Stimulated activated CD8-positive, alpha-beta memory T cell treated with anti-CD3 and anti-CD28 coated beads, Interleukin-12 subunit alpha, Interleukin-12 subunit beta, amount 100 ng/mL, for 1 hour (primary cell): ENCODE measurements around the gene CA10.

Experiments used
- DNase-seq: peaks from one replicate; pipeline ENCODE4 v3.0.0-alpha.2; 2020; ENCODE audit warnings: low read depth

Gene CA10

GRCh38 chr17:51817117-51817516 is 341.4 kb downstream of the CA10 start:
- no peak for DNase-seq

GRCh38 chr17:51815097-51815496 is 343.4 kb downstream of the CA10 start:
- no peak for DNase-seq

DNA sequence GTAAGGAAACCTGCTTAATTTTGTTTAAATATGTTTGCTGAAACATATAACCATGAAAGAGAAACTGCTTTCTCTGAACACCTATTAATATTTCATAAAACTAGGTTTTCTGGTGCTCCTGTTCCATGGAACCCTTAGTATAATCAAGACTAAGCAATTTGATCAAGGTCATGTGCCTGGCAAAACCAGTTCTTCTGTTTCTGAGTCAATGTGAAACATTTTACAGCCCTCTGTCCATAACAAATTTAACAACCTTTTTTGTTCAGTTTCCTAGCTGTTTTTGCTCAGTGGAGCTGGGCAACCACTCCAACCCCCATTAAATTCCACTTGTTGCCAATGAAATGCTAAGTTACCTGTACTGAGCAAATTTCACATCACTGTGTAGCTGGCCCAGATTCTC is 344.0 kb downstream of the CA10 start:
- no peak for DNase-seq

DNA sequence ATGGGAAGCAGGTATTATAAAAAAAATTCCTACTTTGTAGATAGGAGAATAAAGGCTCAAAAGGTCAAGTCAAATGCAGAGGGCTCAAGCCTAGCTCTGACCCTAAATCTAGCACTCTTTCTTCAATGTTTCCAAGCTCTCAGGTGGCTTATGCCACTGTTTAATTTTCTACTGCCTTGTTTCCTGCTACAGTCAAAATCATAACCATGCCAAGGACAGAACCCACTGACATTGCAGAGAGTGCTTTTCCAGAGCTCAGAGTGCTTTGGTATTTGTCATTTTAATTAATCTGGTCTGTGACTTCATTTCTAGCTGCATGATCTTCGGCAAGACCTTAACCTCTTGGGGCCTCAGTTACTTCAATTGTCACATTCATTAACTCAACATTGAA is 344.7 kb downstream of the CA10 start:
- DNase-seq, result no peak

DNA sequence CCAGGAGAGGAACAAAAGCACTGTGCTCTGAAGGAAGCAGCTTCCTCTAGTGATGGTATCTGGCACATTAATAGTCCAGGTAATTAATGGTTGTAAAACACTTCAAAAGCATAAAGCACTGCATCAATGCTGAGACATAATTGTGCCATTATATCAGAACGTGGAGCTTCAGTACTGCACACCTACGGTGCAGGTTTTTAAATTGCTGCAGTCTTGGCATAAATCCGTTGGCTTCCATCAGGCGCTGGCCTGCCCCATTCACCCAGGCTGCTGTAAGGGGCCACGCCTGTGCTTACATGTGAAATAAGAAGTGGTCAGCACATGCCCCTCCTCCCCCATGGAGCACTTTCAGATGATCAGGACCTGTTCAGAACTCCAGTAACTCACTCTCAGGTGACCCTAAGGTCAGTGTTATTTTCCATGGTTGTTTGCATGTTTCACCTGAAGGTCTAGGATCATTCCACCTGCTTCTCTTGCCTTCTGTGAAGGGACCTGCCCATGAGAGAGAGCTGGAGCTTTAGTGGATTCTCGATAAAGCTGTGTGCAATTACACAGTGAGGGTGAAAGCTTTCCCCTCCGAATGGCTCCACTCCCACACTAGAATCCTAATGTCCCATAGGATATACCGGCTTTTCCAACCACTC is 345.3 kb downstream of the CA10 start:
- DNase-seq, result no peak

GRCh38 chr17:51807460-51807859 is 351.1 kb downstream of the CA10 start:
- DNase-seq, result no peak

DNA sequence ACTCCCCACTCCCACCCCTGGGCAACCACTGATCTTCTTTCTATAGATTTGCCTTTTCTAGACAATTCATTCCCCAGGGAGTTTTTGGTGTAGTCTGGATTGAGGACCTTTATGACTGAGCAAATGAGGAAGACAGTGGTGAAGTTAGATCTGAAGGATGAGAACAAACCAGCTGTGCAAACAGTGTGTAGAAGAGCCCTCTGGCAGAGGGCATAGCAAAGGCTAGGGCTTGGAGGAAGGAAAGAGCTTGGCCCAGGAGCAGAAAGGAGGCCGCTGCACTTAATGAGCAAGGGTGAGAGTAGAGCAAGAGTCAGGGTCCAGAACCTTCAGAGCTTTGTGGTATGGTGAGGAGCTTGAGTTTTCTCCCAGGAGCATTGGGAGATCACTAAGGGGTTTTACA is 352.7 kb downstream of the CA10 start:
- DNase-seq, result no peak

GRCh38 chr17:51805185-51805584 is 353.3 kb downstream of the CA10 start:
- no peak for DNase-seq

DNA sequence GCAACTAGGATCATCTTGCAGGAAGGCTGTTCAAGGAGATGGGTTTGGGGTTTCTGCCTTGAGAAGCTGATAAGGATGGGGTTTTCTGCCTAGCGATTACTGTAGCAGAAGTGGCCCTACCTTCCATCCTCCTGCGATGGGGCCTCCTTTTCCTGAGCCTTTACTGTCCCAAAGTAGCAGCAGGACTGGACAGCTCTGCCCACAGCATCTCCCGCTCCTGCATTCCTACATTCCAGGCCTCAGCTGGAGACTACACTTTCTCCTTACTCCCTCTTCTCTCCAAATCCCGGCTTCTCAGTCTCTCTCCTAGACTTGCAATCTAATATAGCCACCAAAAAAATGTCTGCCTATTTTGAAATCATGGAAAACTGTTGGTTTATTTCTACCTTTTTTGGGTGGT is 355.4 kb downstream of the CA10 start:
- DNase-seq, result no peak

DNA sequence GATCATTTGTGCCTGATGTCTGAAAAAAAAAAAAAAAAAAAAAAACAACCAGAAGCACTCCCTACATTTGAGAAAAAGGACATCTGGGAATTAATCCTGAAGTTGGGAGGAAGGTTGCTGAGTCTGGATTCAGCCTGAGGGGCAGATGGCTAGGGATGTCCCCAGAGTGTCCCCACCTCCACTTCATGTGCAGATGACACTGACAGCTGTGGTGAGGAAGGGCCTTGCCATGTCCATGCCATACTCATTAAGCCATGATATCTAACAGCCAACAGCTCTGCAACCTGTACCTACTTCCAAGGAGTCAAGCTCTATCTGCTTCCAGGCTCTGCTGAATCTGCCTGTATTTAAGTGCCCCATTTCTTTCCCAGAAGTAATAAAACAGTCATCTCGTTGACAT is 356.0 kb downstream of the CA10 start:
- DNase-seq, result no peak

DNA sequence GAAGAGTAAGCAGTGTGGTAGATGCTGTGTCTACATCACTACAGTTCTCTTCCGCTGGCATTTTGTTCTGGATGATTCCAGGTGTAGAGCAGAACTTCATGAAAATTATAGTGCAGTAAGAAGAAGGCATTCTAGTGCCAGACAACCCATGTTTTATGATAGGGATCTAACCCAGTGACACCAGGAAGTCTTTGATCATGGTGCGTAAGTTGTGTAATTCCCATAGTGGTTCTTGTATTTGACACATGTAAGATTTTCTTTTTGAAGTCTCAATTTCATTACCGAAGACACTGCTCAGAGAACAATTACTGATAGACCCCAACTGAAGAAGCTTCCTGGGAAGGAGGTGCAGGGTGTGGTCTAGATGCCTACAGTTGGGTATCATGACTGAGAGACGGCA is 356.9 kb downstream of the CA10 start:
- no peak for DNase-seq

DNA sequence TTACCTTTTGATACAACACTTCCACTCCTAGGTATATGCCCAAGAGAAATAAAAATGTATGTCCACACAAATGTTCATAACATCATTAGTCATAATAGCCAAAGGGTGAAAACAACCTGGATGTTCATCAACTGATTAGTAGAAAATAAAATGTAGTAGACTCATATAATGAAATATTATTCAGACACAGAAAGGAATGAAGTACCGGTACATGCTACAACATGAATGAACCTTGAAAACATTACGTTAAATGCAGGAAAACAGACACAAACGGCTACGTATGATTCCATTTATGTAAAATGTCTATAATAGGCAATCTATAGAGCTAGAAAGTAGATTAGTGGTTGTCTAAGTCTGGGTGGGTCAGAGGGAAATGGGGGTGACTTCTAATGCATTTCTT is 358.5 kb downstream of the CA10 start:
- no peak for DNase-seq

GRCh38 chr17:51799240-51799639 is 359.3 kb downstream of the CA10 start:
- no peak for DNase-seq

DNA sequence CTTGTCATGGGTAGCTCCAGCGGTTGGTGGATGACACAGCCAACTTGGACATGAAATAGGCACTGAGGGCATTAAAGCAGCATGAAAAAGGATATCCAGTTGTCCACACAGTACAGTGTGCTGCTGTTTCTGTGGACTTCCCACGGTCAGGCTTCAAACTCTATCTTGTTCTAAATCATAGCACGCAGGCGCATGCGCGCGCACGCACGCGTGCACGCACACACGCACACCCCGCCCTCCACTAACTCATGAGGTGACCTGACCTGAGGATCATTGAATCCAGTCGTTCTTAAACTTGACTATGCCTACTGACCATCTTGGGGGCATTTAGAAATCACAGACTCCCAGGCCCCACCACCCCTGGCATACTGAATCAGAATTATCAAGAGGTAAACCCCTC is 361.4 kb downstream of the CA10 start:
- DNase-seq, result no peak

GRCh38 chr17:51796026-51796425 is 362.5 kb downstream of the CA10 start:
- no peak for DNase-seq

DNA sequence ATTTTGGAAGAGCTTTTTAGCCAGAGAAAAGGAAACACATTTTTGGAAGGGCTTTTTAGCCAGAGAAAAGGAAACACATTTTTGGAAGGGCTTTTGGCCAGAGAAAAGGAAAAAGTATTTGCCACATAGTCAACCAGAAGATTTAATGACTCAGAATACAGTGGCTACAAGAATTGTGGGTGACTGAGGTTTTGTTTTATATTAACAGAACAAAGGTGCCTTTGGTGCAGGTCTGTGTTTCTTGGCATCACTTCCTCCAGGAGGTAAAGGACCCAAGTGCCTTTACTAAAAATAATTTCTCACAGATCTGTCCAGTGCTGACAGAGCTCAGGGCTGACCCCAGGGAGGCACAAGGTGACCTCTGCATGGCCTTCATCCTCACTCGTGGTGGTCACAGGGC is 363.1 kb downstream of the CA10 start:
- DNase-seq, result no peak

GRCh38 chr17:51794466-51794865 is 364.0 kb downstream of the CA10 start:
- no peak for DNase-seq

- DNase-seq, result no peak
Measured at GRCh38 chr17:51793686-51794085, 364.8 kb downstream of the CA10 start.

DNA sequence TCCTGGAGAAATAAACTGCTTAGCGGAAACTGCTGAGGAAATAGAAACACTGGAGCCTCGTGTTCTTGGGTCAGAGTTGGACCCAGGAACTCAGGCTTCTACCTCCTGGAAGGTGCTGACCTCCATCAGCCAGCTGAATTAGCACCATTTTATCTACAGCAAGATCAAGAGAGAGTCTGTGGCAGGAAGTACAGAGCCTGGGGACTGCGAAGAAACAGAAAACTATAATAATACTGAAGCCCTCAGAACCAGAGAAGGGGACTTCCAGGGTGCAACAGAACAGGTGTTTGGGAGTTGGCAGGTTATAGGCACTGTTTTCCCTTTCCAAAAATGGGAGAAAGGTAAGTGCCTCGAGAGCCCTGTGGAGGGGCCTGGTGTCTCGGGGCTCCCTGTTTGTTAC is 379.7 kb downstream of the CA10 start:
- DNase-seq, result no peak

DNA sequence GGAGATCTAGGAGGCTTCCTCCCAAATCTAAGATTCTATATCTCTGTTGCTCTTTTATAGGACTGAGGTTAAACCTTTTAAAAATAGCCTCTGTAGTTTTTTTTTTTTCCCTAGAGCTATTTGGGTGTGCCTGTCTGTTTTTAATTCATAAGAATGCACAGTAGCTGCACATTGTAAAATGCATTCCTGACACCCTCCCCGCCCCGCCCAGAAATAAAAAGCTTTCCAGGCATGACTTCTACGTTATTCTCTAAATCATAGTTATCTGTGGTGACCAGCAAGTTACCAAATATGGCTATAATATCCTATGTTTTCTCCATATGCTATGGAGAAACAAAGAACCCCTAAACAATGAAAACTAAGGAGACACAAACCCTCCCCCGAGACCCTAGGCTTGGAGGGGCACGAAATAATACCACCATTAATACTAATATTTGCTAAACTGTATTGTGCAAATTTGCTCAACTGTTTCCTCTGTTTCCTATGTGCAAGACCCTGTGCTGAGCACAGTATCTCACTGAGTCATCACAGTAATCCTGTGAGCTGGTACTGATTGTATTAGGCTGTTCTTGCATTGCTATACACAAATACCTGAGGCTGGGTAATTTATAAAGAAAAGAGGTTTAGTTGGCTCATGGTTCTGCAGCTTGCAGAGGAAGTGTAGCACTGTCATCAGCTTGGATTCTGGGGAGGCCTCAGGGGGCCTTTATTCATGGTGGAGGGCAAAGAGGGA is 388.3 kb downstream of the CA10 start:
- DNase-seq, result no peak

- no peak for DNase-seq
Measured at GRCh38 chr17:51769231-51769630, 389.3 kb downstream of the CA10 start.

DNA sequence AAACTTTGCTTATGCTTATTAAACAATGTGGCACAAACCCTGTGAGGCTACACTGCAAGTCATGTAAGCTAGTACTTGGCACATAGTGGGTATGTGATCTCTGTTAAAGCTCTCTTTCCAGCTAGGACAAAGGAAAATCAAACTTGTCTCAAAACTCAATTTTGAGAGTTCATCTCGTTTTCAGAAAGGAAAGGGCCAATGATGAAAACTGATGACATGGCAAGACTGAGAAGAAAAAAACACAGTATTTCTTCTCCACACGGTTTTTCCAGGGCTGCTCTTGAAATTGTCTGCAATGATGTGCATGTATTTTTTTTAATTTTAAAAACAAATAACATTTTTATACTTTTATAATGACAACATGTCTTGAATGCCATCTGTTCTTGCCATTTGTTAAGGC is 389.8 kb downstream of the CA10 start:
- no peak for DNase-seq

DNA sequence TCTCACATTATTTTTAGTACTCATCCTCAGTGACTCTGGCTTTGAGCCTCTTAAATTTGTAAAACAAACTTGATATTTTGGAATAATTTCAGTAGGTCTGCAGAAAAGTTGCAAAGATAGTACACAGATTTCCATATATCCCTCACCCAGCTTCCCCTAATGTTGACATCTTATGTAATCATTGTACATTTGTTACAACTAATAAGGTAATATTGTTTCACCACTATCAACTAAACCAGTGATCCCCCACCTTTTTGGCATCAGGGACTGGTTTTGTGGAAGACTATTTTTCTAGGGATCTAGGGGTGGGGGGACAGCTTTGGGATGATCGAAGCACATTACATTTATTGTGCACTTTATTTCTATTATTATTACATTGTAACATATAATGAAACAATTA is 391.2 kb downstream of the CA10 start:
- no peak for DNase-seq
